HS-5 (cell line): ENCODE measurements around the gene OR4K14.
"Not testable (repeated sequence)": the region's sequence is repeated elsewhere in the genome, so short reads cannot be mapped to it uniquely, and the experiment has no call there.

Experiments
- DNase-seq: peaks from one replicate; pipeline ENCODE4 v3.0.0-alpha.2; 2012; ENCODE audit warnings: low read depth

OR4K14 gene, protein sequence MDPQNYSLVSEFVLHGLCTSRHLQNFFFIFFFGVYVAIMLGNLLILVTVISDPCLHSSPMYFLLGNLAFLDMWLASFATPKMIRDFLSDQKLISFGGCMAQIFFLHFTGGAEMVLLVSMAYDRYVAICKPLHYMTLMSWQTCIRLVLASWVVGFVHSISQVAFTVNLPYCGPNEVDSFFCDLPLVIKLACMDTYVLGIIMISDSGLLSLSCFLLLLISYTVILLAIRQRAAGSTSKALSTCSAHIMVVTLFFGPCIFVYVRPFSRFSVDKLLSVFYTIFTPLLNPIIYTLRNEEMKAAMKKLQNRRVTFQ

GRCh38 chr14:20019257-20019865 lies at the start of gene OR4K14:
OR4K14 (minus strand) TSS chr14:20019307; CDS start chr14:20015193, 4,114 bp downstream.
- no peak for DNase-seq

- DNase-seq: no peak
These were observed 40.6 kb upstream of the OR4K14 start, which contains the start of gene OR4L1 for GRCh38 chr14:20059745-20060144. OR4L1 (plus strand) TSS chr14:20060045; CDS start chr14:20060045, 0 bp downstream.

- DNase-seq: no peak
These were observed 29.1 kb upstream of the OR4K14 start for GRCh38 chr14:20048202-20048601.

GRCh38 chr14:20044243-20044642 lies 25.1 kb upstream of the OR4K14 start:
- DNase-seq: no peak

DNA sequence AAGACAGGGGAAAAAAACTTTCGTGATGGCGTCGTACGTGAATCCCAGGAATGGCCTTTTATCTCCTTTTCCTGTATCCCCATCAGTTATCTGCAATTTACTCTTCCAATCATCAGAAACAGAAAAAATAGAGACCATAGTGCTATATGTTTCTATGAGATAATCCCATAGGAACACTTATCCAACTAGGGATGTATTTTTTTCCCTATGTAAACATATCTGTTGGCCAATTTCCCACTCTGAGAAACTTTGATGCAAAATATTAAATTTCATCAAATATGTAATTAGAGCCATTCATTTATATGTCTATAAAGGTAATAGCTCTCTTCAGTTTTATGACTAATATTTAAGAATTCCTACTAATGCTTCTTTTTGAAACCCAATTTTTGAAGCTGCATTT lies 16.8 kb upstream of the OR4K14 start, which contains the start of gene OR4K13:
TSS of gene OR4K13 (minus strand) at position 101 of the 400 bp plus-strand sequence. CDS start 1,280 bp downstream, outside the sequence.
- no peak for DNase-seq

- DNase-seq: no peak
These were observed 16.3 kb upstream of the OR4K14 start for GRCh38 chr14:20035449-20035848.

GRCh38 chr14:20031058-20031457 lies 12.0 kb upstream of the OR4K14 start:
- DNase-seq: no peak

DNA sequence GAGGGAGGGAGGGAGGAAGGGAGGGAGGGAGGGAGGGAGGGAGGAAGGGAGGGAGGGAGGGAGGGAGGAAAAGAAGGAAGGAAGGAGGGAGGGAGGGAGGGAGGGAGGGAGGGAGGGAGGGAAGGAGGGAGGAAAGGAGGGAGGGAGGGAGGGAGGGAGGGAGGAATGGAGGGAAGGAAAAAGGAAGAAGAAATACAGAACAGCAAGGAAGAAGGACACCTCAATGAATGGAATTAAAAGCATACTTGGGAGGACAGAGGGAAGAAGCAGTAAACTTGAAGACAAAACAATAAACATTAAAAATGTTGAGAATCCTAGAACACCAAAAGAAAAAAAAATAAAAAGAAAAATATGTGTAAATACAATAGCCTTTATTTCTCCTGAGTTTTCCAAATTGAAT lies 11.0 kb downstream of the OR4K14 start:
- DNase-seq: no peak

DNA sequence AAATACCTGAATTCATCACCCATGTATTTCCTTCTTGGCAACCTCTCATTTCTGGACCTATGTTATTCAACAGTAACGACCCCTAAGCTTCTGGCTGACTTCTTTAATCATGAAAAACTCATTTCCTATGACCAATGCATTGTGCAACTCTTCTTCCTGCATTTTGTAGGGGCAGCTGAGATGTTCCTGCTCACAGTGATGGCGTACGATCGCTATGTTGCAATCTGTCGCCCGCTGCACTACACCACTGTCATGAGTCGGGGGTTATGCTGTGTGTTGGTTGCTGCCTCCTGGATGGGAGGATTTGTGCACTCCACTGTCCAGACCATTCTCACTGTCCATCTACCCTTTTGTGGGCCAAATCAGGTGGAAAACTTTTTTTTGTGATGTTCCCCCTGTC lies 16.8 kb downstream of the OR4K14 start:
- peak; percentile 61 for DNase-seq

- no peak for DNase-seq
These were observed 17.2 kb downstream of the OR4K14 start, which contains the start of gene OR4Q2 for GRCh38 chr14:20001863-20002262. OR4Q2 (plus strand) TSS chr14:20002163.

- no peak for DNase-seq
These were observed 25.7 kb downstream of the OR4K14 start for GRCh38 chr14:19993438-19993837.

DNA sequence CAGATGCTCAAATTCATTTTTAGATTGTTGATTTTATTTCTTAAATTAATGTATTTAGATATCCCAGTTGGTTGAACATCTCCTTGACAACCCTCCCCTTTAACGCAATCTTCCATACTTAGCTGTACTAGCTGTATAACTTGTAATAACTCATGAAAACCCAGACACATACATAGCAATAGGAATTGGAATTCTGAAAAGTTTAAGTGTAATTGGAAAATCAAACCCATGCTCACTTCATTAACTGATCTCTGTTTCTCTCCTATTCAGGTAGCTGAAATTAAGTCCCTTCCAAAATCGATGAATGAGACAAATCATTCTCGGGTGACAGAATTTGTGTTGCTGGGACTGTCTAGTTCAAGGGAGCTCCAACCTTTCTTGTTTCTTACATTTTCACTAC lies 43.8 kb downstream of the OR4K14 start, which contains the start of gene OR4K15:
TSS of gene OR4K15 (plus strand) at position 301 of the 400 bp plus-strand sequence. CDS start at position 301, 0 bp downstream.
- no peak for DNase-seq

- no peak for DNase-seq
These were observed 44.3 kb downstream of the OR4K14 start for GRCh38 chr14:19974844-19975243.

GRCh38 chr14:19969735-19970134 lies 49.4 kb downstream of the OR4K14 start:
- DNase-seq: not testable (repeated sequence)
